GM23338 (cell line): ENCODE measurements around the gene ZBTB26. TPM values are rescaled to one million over a fixed set of nuclear protein-coding genes. Genes with fewer than 3 reads are reported as not detected.
A peak's percentile ranks its signal among the peaks of the same experiment; 100 is the strongest.

ENCODE experiments used
- ATAC-seq: fragments of 200-7000 bp; cut with Tn5 transposase; 3 replicates; pipeline ENCODE4 v1.9.1; 2020
- DNase-seq: peaks from one replicate; pipeline ENCODE4 v3.0.0-alpha.2; 2015; ENCODE audit warnings: low spot score
- H2AFZ ChIP-seq: fragments of 200-600 bp; sonication (generic); 2 replicates; pipeline ENCODE4 v1.8.0; 2016; ENCODE audit warnings: antibody characterized with exemption, mild to moderate bottlenecking, moderate library complexity
- H3F3A ChIP-seq: fragments of 200-600 bp; sonication (generic); replicated peaks from 2 replicates; pipeline ENCODE4 v1.8.0; 2017; ENCODE audit warnings: antibody characterized with exemption, mixed run types, low read depth
- H3K27ac ChIP-seq: fragments of 200-600 bp; sonication (generic); 2 replicates; pipeline ENCODE4 v1.6.1; 2016; ENCODE audit warnings: low read depth
- H3K27me3 ChIP-seq: fragments of 200-600 bp; sonication (generic); 2 replicates; pipeline ENCODE4 v1.8.0; 2016; ENCODE audit warnings: mild to moderate bottlenecking, mixed run types, moderate library complexity; ENCODE audit not compliant: insufficient read depth
- H3K36me3 ChIP-seq: fragments of 200-600 bp; sonication (generic); 2 replicates; pipeline ENCODE4 v1.8.0; 2016; ENCODE audit warnings: mild to moderate bottlenecking; ENCODE audit not compliant: insufficient read depth
- H3K4me1 ChIP-seq: fragments of 200-600 bp; sonication (generic); 2 replicates; pipeline ENCODE4 v1.8.0; 2016; ENCODE audit warnings: mild to moderate bottlenecking, moderate library complexity; ENCODE audit not compliant: insufficient read depth
- H3K4me2 ChIP-seq: fragments of 200-600 bp; sonication (generic); 2 replicates; pipeline ENCODE4 v1.7.1; 2017; ENCODE audit warnings: mixed run types
- H3K4me3 ChIP-seq: fragments of 200-600 bp; sonication (generic); 2 replicates; pipeline ENCODE4 v1.6.1; 2016; ENCODE audit warnings: mixed run types
- H3K79me2 ChIP-seq: fragments of 200-600 bp; sonication (generic); replicated peaks from 2 replicates; pipeline ENCODE4 v1.8.0; 2017; ENCODE audit warnings: mild to moderate bottlenecking; ENCODE audit not compliant: insufficient read depth
- H3K9me2 ChIP-seq: fragments of 200-600 bp; sonication (generic); 2 replicates; pipeline ENCODE4 v1.8.0; 2017; ENCODE audit not compliant: insufficient read depth
- H4K20me1 ChIP-seq: fragments of 200-600 bp; sonication (generic); replicated peaks from 2 replicates; pipeline ENCODE4 v1.8.0; 2017; ENCODE audit warnings: mild to moderate bottlenecking; ENCODE audit not compliant: insufficient read depth
- H3K27ac Mint-ChIP-seq: 2 replicates; pipeline ENCODE4 v1.8.0; 2020; ENCODE audit warnings: inconsistent platforms, mild to moderate bottlenecking, moderate library complexity, mixed read lengths
- H3K27me3 Mint-ChIP-seq: 3 replicates; pipeline ENCODE4 v1.8.0; 2022; ENCODE audit warnings: low read depth, mild to moderate bottlenecking, moderate library complexity, mixed read lengths, inconsistent platforms; ENCODE audit not compliant: insufficient read depth, poor library complexity
- H3K36me3 Mint-ChIP-seq: 3 replicates; pipeline ENCODE4 v1.8.0; 2021; ENCODE audit warnings: low read depth, mild to moderate bottlenecking, inconsistent platforms, moderate library complexity, mixed read lengths
- H3K4me1 Mint-ChIP-seq: 3 replicates; pipeline ENCODE4 v1.8.0; 2020; ENCODE audit warnings: mild to moderate bottlenecking, inconsistent platforms, mixed read lengths
- H3K4me3 Mint-ChIP-seq: 3 replicates; pipeline ENCODE4 v1.8.0; 2021; ENCODE audit warnings: moderate library complexity, mild to moderate bottlenecking, inconsistent platforms, mixed read lengths
- H3K9me3 Mint-ChIP-seq: 3 replicates; pipeline ENCODE4 v1.8.0; 2020; ENCODE audit warnings: moderate library complexity, mild to moderate bottlenecking, inconsistent platforms, mixed read lengths
- CREB1 ChIP-seq: fragments of 250-450 bp; sonication (Bioruptor Pico); IDR thresholded peaks from 2 replicates; pipeline ENCODE4 v1.5.0; 2020; ENCODE audit warnings: low read depth, mild to moderate bottlenecking, moderate library complexity
- CTCF ChIP-seq, 2 experiments: fragments of 200-600 bp in 1 of 2; sonication (generic) in 1 of 2; conservative IDR thresholded peaks; 2 replicates each; pipeline versions ENCODE4 v1.5.1 to v1.6.1; 2016 to 2017; ENCODE audit warnings: antibody characterized with exemption in 2 of 2, low read depth in 2 of 2, mild to moderate bottlenecking in 2 of 2, moderate library complexity in 1 of 2
- EZH2 ChIP-seq: fragments of 200-600 bp; sonication (generic); IDR thresholded peaks from one replicate; pipeline ENCODE4 v1.8.0; 2017; ENCODE audit warnings: antibody characterized with exemption, mild to moderate bottlenecking, low read depth; ENCODE audit not compliant: unreplicated experiment
- EZH2phosphoT487 ChIP-seq: fragments of 200-600 bp; sonication (generic); IDR thresholded peaks from one replicate; pipeline ENCODE4 v1.8.1; 2018; ENCODE audit warnings: antibody characterized with exemption; ENCODE audit not compliant: unreplicated experiment
- JUNB ChIP-seq: IDR thresholded peaks from one replicate; pipeline ENCODE4 v1.6.1; 2016; ENCODE audit warnings: antibody characterized with exemption; ENCODE audit not compliant: unreplicated experiment
- NANOG ChIP-seq: IDR thresholded peaks from 2 replicates; pipeline ENCODE4 v1.6.1; 2016; ENCODE audit warnings: antibody characterized with exemption, borderline replicate concordance
- POLR2AphosphoS5 ChIP-seq: IDR thresholded peaks from 2 replicates; pipeline ENCODE4 v1.6.1; 2016; ENCODE audit warnings: antibody characterized with exemption, low read depth
- REST ChIP-seq: IDR thresholded peaks from one replicate; pipeline ENCODE4 v1.6.1; 2018; ENCODE audit warnings: antibody characterized with exemption; ENCODE audit not compliant: unreplicated experiment
- STAT1 ChIP-seq: IDR thresholded peaks from one replicate; pipeline ENCODE4 v1.6.1; 2016; ENCODE audit warnings: antibody characterized with exemption; ENCODE audit not compliant: unreplicated experiment
- ZNF114 ChIP-seq: fragments of 250-450 bp; sonication (Bioruptor Pico); IDR thresholded peaks from 2 replicates; pipeline ENCODE4 v1.5.0; 2020; ENCODE audit warnings: mild to moderate bottlenecking, moderate library complexity
- ZNF331 ChIP-seq: fragments of 250-450 bp; sonication (Bioruptor Pico); IDR thresholded peaks from 2 replicates; pipeline ENCODE4 v1.5.0; 2020; ENCODE audit warnings: low read depth, mild to moderate bottlenecking, moderate library complexity
- polyA plus RNA-seq: library from polyadenylated mRNA; unstranded; fragments of >200 nt; fragmentation: Nextera tagmentation; extraction: Ambion mirVana; gene quantifications from 2 replicates; pipeline ENCODE4 v1.2.1, GENCODE V29; 2016
- total RNA-seq: library from RNA; depleted of rRNA; stranded (reverse); fragments of >200 nt; shearing (Covaris generic); gene quantifications from 2 replicates; pipeline ENCODE4 v1.2.3, GENCODE V29; 2014
- TF ChIP-seq, protein P1 (sequence below): IDR thresholded peaks from 2 replicates; pipeline ENCODE4 v1.6.1; 2016; ENCODE audit warnings: antibody characterized with exemption
- TF ChIP-seq, protein P2 (sequence below): fragments of 250-450 bp; sonication (Bioruptor Pico); IDR thresholded peaks from 2 replicates; pipeline ENCODE4 v1.5.0; 2020; ENCODE audit warnings: mild to moderate bottlenecking, moderate library complexity

ZBTB26 gene
- total and polyA plus RNA-seq, 2 experiments from 2014 or later = 3.0 to 9.0 TPM

DNA sequence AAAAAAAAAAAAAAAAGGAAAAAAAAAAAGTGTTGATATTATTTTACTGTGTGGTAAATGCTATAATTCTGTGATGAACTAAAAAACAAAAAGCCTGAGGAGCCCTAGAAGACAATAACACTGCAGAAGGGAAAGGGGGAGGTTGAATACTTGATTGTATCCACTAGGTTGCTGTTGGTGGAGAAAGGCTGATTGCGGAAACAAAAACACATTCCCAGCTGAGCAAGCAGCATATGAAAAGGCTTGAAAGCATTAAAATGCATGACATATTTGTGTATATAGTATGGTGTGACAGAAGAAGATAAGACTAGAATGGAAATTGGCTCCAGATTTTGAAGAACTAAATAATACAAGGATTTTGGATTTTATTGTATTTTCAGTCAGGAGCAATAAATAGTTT is 18.4 kb upstream of the ZBTB26 start:
- peak overlapping the region; percentile 32; the same call in 1 of the 3 replicates for H3K4me3 Mint-ChIP-seq
- Histone ChIP-seq H4K20me1 (peaks cover 8% of the 10 kb centered on the region; the same call in 1 of the 2 replicates), H2AFZ (no peak overlapping the region), H3K27ac (peak overlapping the region; percentile 41; the same call in 1 of the 2 replicates), H3F3A (no peaks in the 10 kb centered on the region), H3K4me1 (peaks cover 44% of the 10 kb centered on the region), H3K4me3 (0 out of 2 replicates have a peak overlapping the region, but pooled peaks have one; percentile 11), H3K4me2 (peak overlapping the region; percentile 21), H3K27me3 (no peaks in the 10 kb centered on the region), H3K36me3 (no peaks in the 10 kb centered on the region), H3K79me2 (peaks cover 99% of the 10 kb centered on the region), H3K9me2 (no peaks in the 10 kb centered on the region)
- DNase-seq = peak; percentile 45
- peaks cover 57% of the 10 kb centered on the region for H3K4me1 Mint-ChIP-seq
- TF ChIP-seq ZNF331 (CRISPR knock-in tag) = no peak
- no peak for TF ChIP-seq NANOG
- TF ChIP-seq STAT1 = no peak
- no peak for TF ChIP-seq EZH2
- no peak for TF ChIP-seq EZH2phosphoT487
- TF ChIP-seq, protein P1, sequence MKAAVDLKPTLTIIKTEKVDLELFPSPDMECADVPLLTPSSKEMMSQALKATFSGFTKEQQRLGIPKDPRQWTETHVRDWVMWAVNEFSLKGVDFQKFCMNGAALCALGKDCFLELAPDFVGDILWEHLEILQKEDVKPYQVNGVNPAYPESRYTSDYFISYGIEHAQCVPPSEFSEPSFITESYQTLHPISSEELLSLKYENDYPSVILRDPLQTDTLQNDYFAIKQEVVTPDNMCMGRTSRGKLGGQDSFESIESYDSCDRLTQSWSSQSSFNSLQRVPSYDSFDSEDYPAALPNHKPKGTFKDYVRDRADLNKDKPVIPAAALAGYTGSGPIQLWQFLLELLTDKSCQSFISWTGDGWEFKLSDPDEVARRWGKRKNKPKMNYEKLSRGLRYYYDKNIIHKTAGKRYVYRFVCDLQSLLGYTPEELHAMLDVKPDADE = no peak
- TF ChIP-seq CTCF (conservative IDR thresholded peaks at IDR 0.05; ENCODE audit: low read depth in 2 of 2) = no peak
- TF ChIP-seq POLR2AphosphoS5 = no peak
- TF ChIP-seq, protein P2, sequence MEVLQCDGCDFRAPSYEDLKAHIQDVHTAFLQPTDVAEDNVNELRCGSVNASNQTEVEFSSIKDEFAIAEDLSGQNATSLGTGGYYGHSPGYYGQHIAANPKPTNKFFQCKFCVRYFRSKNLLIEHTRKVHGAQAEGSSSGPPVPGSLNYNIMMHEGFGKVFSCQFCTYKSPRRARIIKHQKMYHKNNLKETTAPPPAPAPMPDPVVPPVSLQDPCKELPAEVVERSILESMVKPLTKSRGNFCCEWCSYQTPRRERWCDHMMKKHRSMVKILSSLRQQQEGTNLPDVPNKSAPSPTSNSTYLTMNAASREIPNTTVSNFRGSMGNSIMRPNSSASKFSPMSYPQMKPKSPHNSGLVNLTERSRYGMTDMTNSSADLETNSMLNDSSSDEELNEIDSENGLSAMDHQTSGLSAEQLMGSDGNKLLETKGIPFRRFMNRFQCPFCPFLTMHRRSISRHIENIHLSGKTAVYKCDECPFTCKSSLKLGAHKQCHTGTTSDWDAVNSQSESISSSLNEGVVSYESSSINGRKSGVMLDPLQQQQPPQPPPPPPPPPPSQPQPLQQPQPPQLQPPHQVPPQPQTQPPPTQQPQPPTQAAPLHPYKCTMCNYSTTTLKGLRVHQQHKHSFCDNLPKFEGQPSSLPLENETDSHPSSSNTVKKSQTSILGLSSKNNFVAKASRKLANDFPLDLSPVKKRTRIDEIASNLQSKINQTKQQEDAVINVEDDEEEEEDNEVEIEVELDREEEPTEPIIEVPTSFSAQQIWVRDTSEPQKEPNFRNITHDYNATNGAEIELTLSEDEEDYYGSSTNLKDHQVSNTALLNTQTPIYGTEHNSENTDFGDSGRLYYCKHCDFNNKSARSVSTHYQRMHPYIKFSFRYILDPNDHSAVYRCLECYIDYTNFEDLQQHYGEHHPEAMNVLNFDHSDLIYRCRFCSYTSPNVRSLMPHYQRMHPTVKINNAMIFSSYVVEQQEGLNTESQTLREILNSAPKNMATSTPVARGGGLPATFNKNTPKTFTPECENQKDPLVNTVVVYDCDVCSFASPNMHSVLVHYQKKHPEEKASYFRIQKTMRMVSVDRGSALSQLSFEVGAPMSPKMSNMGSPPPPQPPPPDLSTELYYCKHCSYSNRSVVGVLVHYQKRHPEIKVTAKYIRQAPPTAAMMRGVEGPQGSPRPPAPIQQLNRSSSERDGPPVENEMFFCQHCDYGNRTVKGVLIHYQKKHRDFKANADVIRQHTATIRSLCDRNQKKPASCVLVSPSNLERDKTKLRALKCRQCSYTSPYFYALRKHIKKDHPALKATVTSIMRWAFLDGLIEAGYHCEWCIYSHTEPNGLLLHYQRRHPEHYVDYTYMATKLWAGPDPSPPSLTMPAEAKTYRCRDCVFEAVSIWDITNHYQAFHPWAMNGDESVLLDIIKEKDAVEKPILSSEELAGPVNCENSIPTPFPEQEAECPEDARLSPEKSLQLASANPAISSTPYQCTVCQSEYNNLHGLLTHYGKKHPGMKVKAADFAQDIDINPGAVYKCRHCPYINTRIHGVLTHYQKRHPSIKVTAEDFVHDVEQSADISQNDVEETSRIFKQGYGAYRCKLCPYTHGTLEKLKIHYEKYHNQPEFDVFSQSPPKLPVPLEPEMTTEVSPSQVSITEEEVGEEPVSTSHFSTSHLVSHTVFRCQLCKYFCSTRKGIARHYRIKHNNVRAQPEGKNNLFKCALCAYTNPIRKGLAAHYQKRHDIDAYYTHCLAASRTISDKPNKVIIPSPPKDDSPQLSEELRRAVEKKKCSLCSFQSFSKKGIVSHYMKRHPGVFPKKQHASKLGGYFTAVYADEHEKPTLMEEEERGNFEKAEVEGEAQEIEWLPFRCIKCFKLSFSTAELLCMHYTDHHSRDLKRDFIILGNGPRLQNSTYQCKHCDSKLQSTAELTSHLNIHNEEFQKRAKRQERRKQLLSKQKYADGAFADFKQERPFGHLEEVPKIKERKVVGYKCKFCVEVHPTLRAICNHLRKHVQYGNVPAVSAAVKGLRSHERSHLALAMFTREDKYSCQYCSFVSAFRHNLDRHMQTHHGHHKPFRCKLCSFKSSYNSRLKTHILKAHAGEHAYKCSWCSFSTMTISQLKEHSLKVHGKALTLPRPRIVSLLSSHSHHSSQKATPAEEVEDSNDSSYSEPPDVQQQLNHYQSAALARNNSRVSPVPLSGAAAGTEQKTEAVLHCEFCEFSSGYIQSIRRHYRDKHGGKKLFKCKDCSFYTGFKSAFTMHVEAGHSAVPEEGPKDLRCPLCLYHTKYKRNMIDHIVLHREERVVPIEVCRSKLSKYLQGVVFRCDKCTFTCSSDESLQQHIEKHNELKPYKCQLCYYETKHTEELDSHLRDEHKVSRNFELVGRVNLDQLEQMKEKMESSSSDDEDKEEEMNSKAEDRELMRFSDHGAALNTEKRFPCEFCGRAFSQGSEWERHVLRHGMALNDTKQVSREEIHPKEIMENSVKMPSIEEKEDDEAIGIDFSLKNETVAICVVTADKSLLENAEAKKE = no peak
- no peak for TF ChIP-seq ZNF114 (CRISPR knock-in tag)
- no peak for TF ChIP-seq CREB1 (CRISPR knock-in tag)
- TF ChIP-seq JUNB = no peak
- TF ChIP-seq REST = no peak
- no peaks in the 10 kb centered on the region for H3K36me3 Mint-ChIP-seq
- H3K9me3 Mint-ChIP-seq = no peaks in the 10 kb centered on the region
- peak; percentile 77 for ATAC-seq
- peak overlapping the region; percentile 65 for H3K27ac Mint-ChIP-seq
- peaks cover 3% of the 10 kb centered on the region for H3K27me3 Mint-ChIP-seq
